Loucy (cell line): ENCODE results near the gene DHX34.

Source experiments
- H2AFZ ChIP-seq: fragments of 200-600 bp; sonication (generic); 2 replicates; pipeline ENCODE4 v1.6.0; 2016; ENCODE audit warnings: antibody characterized with exemption, mild to moderate bottlenecking, low read length, moderate library complexity
- H3F3A ChIP-seq: fragments of 200-600 bp; 2 replicates; pipeline ENCODE4 v1.6.0; 2016; ENCODE audit warnings: antibody characterized with exemption, low read depth, mild to moderate bottlenecking
- H3K27me3 ChIP-seq: fragments of 200-600 bp; sonication (generic); 2 replicates; pipeline ENCODE4 v1.6.1; 2014; ENCODE audit warnings: low read length, mild to moderate bottlenecking; ENCODE audit not compliant: insufficient read depth, poor library complexity, severe bottlenecking
- H3K36me3 ChIP-seq: fragments of 200-600 bp; sonication (generic); 2 replicates; pipeline ENCODE4 v1.6.1; 2016; ENCODE audit warnings: low read length; ENCODE audit not compliant: insufficient read depth
- H3K4me1 ChIP-seq: fragments of 200-600 bp; sonication (generic); 2 replicates; pipeline ENCODE4 v1.5.1; 2014; ENCODE audit warnings: low read length, mild to moderate bottlenecking; ENCODE audit not compliant: insufficient read depth, poor library complexity, severe bottlenecking
- H3K4me2 ChIP-seq: fragments of 200-600 bp; sonication (generic); 2 replicates; pipeline ENCODE4 v1.6.0; 2014; ENCODE audit warnings: antibody characterized with exemption, low read length, low read depth, mild to moderate bottlenecking; ENCODE audit not compliant: poor library complexity, severe bottlenecking
- H3K4me3 ChIP-seq: fragments of 200-600 bp; sonication (generic); 2 replicates; pipeline ENCODE4 v1.5.1; 2014; ENCODE audit warnings: low read length, mild to moderate bottlenecking, mixed read lengths; ENCODE audit not compliant: poor library complexity, severe bottlenecking
- H3K79me2 ChIP-seq: fragments of 200-600 bp; sonication (generic); 2 replicates; pipeline ENCODE4 v1.6.1; 2014; ENCODE audit warnings: low read length; ENCODE audit not compliant: insufficient read depth
- H3K9ac ChIP-seq: fragments of 200-600 bp; sonication (generic); 2 replicates; pipeline ENCODE4 v1.6.0; 2014; ENCODE audit warnings: mild to moderate bottlenecking, low read depth, low read length, moderate library complexity; ENCODE audit not compliant: poor library complexity, severe bottlenecking
- H3K9me2 ChIP-seq: fragments of 200-600 bp; sonication (generic); replicated peaks from 2 replicates; pipeline ENCODE4 v1.6.1; 2016; ENCODE audit warnings: low read depth, low read length, mixed read lengths
- H3K9me3 ChIP-seq: fragments of 200-600 bp; sonication (generic); 2 replicates; pipeline ENCODE4 v1.6.1; 2014; ENCODE audit warnings: mild to moderate bottlenecking, antibody characterized with exemption, low read length, low read depth; ENCODE audit not compliant: insufficient read depth
- H4K20me1 ChIP-seq: fragments of 200-600 bp; sonication (generic); 2 replicates; pipeline ENCODE4 v1.6.0; 2014; ENCODE audit warnings: antibody characterized with exemption, low read length, mild to moderate bottlenecking; ENCODE audit not compliant: insufficient read depth, poor library complexity, severe bottlenecking
- CTCF ChIP-seq: fragments of 200-600 bp; sonication (generic); conservative IDR thresholded peaks from 2 replicates; pipeline ENCODE4 v1.5.1; 2014; ENCODE audit warnings: mild to moderate bottlenecking, antibody characterized with exemption, low read length
- EZH2phosphoT487 ChIP-seq: fragments of 200-600 bp; IDR thresholded peaks from 2 replicates; pipeline ENCODE4 v1.6.1; 2018; ENCODE audit warnings: antibody characterized with exemption, mild to moderate bottlenecking, moderate library complexity, borderline replicate concordance

DHX34 gene

GRCh38 chr19:47398707-47399597 is 49.8 kb downstream of the DHX34 start:
- no peaks in the 10 kb centered on the region for H3K4me1 ChIP-seq
- no peaks in the 10 kb centered on the region for H3K9me2 ChIP-seq
- no peaks in the 10 kb centered on the region for H4K20me1 ChIP-seq
- no peak overlapping the region for H2AFZ ChIP-seq
- H3K4me3 ChIP-seq = no peak overlapping the region
- no peaks in the 10 kb centered on the region for H3K9me3 ChIP-seq
- H3K4me2 ChIP-seq = no peak overlapping the region
- no peaks in the 10 kb centered on the region for H3F3A ChIP-seq
- no peaks in the 10 kb centered on the region for H3K27me3 ChIP-seq
- no peaks in the 10 kb centered on the region for H3K79me2 ChIP-seq
- H3K9ac ChIP-seq = no peak overlapping the region
- no peaks in the 10 kb centered on the region for H3K36me3 ChIP-seq
- TF ChIP-seq EZH2phosphoT487 (no peak), CTCF (no peak)

- no peak overlapping the region for H3K9ac ChIP-seq
- no peak overlapping the region for H2AFZ ChIP-seq
- H3K9me2 ChIP-seq = no peaks in the 10 kb centered on the region
- no peaks in the 10 kb centered on the region for H3K4me1 ChIP-seq
- no peak for TF ChIP-seq CTCF
- no peak for TF ChIP-seq EZH2phosphoT487
- H3K36me3 ChIP-seq = no peaks in the 10 kb centered on the region
- no peaks in the 10 kb centered on the region for H4K20me1 ChIP-seq
- H3K4me2 ChIP-seq = no peak overlapping the region
- H3K27me3 ChIP-seq = no peaks in the 10 kb centered on the region
- no peaks in the 10 kb centered on the region for H3F3A ChIP-seq
- no peaks in the 10 kb centered on the region for H3K79me2 ChIP-seq
- no peak overlapping the region for H3K4me3 ChIP-seq
- no peaks in the 10 kb centered on the region for H3K9me3 ChIP-seq
Measured at GRCh38 chr19:47402504-47402903, 53.4 kb downstream of the DHX34 start.

- Histone ChIP-seq H4K20me1 (no peaks in the 10 kb centered on the region), H3K9me3 (no peaks in the 10 kb centered on the region), H3K4me1 (no peaks in the 10 kb centered on the region)
Measured at GRCh38 chr19:47404334-47405196, 55.5 kb downstream of the DHX34 start.

More at GRCh38 chr19:47404334-47405196, 55.5 kb downstream of the DHX34 start:
- Histone ChIP-seq H3F3A (no peaks in the 10 kb centered on the region), H3K9ac (no peak overlapping the region), H3K27me3 (no peaks in the 10 kb centered on the region), H3K9me2 (no peaks in the 10 kb centered on the region), H3K4me3 (no peak overlapping the region), H3K79me2 (no peaks in the 10 kb centered on the region), H2AFZ (no peak overlapping the region), H3K36me3 (no peaks in the 10 kb centered on the region), H3K4me2 (no peak overlapping the region)
- TF ChIP-seq EZH2phosphoT487 (no peak), CTCF (no peak)
